ENCODE results near the gene PINK1.
"Not testable (repeated sequence)": the region's sequence is repeated elsewhere in the genome, so short reads cannot be mapped to it uniquely, and the experiment has no call there.

Gene PINK1

GRCh38 chr1:20633190-20634064 is at the start of gene PINK1:
Gene PINK1 (plus strand): TSS chr1:20633458. CDS start chr1:20633549, 91 bp downstream.
- DNase-seq = peak; percentile 73 to 94

- DNase-seq = peak; percentile 58 to 70
Measured at GRCh38 chr1:20584890-20585289, 48.4 kb upstream of the PINK1 start.

- peak; percentile 41 to 54 for DNase-seq
Measured at GRCh38 chr1:20586953-20587660, 46.2 kb upstream of the PINK1 start.

- peak; percentile 90 to 92 for DNase-seq
Measured at GRCh38 chr1:20587661-20588053, 45.6 kb upstream of the PINK1 start.

- DNase-seq = peak; percentile 67 to 85
Measured at GRCh38 chr1:20588634-20589225, 44.5 kb upstream of the PINK1 start, which contains the start of gene CDA. Gene CDA (plus strand): TSS chr1:20589097. CDS start chr1:20589130, 33 bp downstream.

- DNase-seq = peak; percentile 91 to 95
Measured at GRCh38 chr1:20589331-20590278, 43.7 kb upstream of the PINK1 start.

- peak; percentile 93 to 96 for DNase-seq
Measured at GRCh38 chr1:20590306-20590777, 42.9 kb upstream of the PINK1 start.

- DNase-seq = no peak
Measured at GRCh38 chr1:20593756-20594155, 39.5 kb upstream of the PINK1 start.

GRCh38 chr1:20594746-20595145 is 38.5 kb upstream of the PINK1 start:
- no peak for DNase-seq

- peak in 1 of 2 donors; percentile 10 for DNase-seq
Measured at GRCh38 chr1:20596106-20596505, 37.2 kb upstream of the PINK1 start.

- DNase-seq = peak; percentile 75 to 80
Measured at GRCh38 chr1:20597650-20598049, 35.6 kb upstream of the PINK1 start.

- DNase-seq = no peak
Measured at GRCh38 chr1:20600156-20600555, 33.1 kb upstream of the PINK1 start.

- no peak for DNase-seq
Measured at GRCh38 chr1:20601129-20601825, 32.0 kb upstream of the PINK1 start.

GRCh38 chr1:20602851-20603450 is 30.3 kb upstream of the PINK1 start:
- DNase-seq = no peak

- peak; percentile 84 to 92 for DNase-seq
Measured at GRCh38 chr1:20603504-20604464, 29.5 kb upstream of the PINK1 start.

- peak; percentile 47 to 51 for DNase-seq
Measured at GRCh38 chr1:20604678-20605077, 28.6 kb upstream of the PINK1 start.

- not testable (repeated sequence) for DNase-seq
Measured at GRCh38 chr1:20606801-20607570, 26.3 kb upstream of the PINK1 start.

GRCh38 chr1:20609541-20609940 is 23.7 kb upstream of the PINK1 start:
- no peak for DNase-seq

- DNase-seq = no peak
Measured at GRCh38 chr1:20610970-20611369, 22.3 kb upstream of the PINK1 start.
